HepG2 (cell line): ENCODE results near the gene ENTPD1.

Experiments used
- NR2C2 ChIP-seq: sonication (generic); formaldehyde crosslinking; IDR thresholded peaks from 2 replicates; pipeline ENCODE4 v1.4.0; 2020; ENCODE audit warnings: missing genetic modification reagents, mild to moderate bottlenecking, moderate library complexity, borderline replicate concordance
- RFX5 ChIP-seq: IDR thresholded peaks from 2 replicates; pipeline ENCODE4 v1.6.1; 2011; ENCODE audit warnings: low read depth, low read length, improper control_type of control experiment
- SNAPC4 ChIP-seq: sonication (generic); formaldehyde crosslinking; IDR thresholded peaks from 2 replicates; pipeline ENCODE4 v1.4.0; 2020; ENCODE audit warnings: mild to moderate bottlenecking, missing genetic modification reagents

- TF ChIP-seq NR2C2 (CRISPR knock-in tag) (no peak), RFX5 (no peak), SNAPC4 (no peak)
Observed at GRCh38 chr10:95815701-95816240, 59.8 kb downstream of the ENTPD1 start.
